Neural progenitor cell (in vitro differentiated cells): ENCODE measurements around the gene LEFTY1. TPM values are rescaled to one million over a fixed set of nuclear protein-coding genes. Genes with fewer than 3 reads are reported as not detected.

Experiments
- DNase-seq: peaks from one replicate; pipeline ENCODE4 v3.0.0-alpha.2; 2016; ENCODE audit warnings: low spot score
- H2AFZ ChIP-seq: fragments of 200-600 bp; sonication (generic); replicated peaks from 2 replicates; pipeline ENCODE4 v1.6.1; 2016; ENCODE audit warnings: antibody characterized with exemption
- H3F3A ChIP-seq: fragments of 200-600 bp; sonication (generic); 2 replicates; pipeline ENCODE4 v1.6.1; 2016; ENCODE audit warnings: antibody characterized with exemption, low read depth
- H3K27ac ChIP-seq: fragments of 200-600 bp; sonication (generic); 2 replicates; pipeline ENCODE4 v1.5.1; 2016; ENCODE audit warnings: mild to moderate bottlenecking
- H3K27me3 ChIP-seq: fragments of 200-600 bp; sonication (generic); 2 replicates; pipeline ENCODE4 v1.6.1; 2016; ENCODE audit warnings: mild to moderate bottlenecking, moderate library complexity
- H3K36me3 ChIP-seq: fragments of 200-600 bp; sonication (generic); 2 replicates; pipeline ENCODE4 v1.5.1; 2016
- H3K4me1 ChIP-seq: fragments of 200-600 bp; sonication (generic); 2 replicates; pipeline ENCODE4 v1.6.1; 2016; ENCODE audit warnings: mixed run types
- H3K4me2 ChIP-seq: fragments of 200-600 bp; sonication (generic); 2 replicates; pipeline ENCODE4 v1.6.1; 2016
- H3K4me3 ChIP-seq: fragments of 200-600 bp; sonication (generic); 2 replicates; pipeline ENCODE4 v1.5.1; 2016
- H3K79me2 ChIP-seq: fragments of 200-600 bp; sonication (generic); 2 replicates; pipeline ENCODE4 v1.6.1; 2016; ENCODE audit warnings: low read depth
- H3K9ac ChIP-seq: fragments of 200-600 bp; sonication (generic); 2 replicates; pipeline ENCODE4 v1.6.1; 2016
- H3K9me3 ChIP-seq: fragments of 200-600 bp; sonication (generic); 2 replicates; pipeline ENCODE4 v1.5.1; 2016; ENCODE audit warnings: low read depth
- H4K20me1 ChIP-seq: fragments of 200-600 bp; sonication (generic); 2 replicates; pipeline ENCODE4 v1.6.1; 2016; ENCODE audit warnings: low read depth
- H3K27ac Mint-ChIP-seq: 3 replicates; pipeline ENCODE4 v1.8.0; 2021; ENCODE audit warnings: mixed read lengths
- H3K27me3 Mint-ChIP-seq: 2 replicates; pipeline ENCODE4 v1.8.0; 2022; ENCODE audit warnings: low read depth, mild to moderate bottlenecking, inconsistent platforms, moderate library complexity, mixed read lengths; ENCODE audit not compliant: insufficient read depth
- H3K36me3 Mint-ChIP-seq: 3 replicates; pipeline ENCODE4 v1.8.0; 2021; ENCODE audit warnings: mixed read lengths
- H3K4me1 Mint-ChIP-seq: 3 replicates; pipeline ENCODE4 v1.8.0; 2021; ENCODE audit warnings: mixed read lengths
- H3K4me3 Mint-ChIP-seq: 3 replicates; pipeline ENCODE4 v1.8.0; 2021; ENCODE audit warnings: mild to moderate bottlenecking, moderate library complexity, mixed read lengths
- H3K9me3 Mint-ChIP-seq: 3 replicates; pipeline ENCODE4 v1.8.0; 2020; ENCODE audit warnings: mixed read lengths
- EZH2 ChIP-seq: fragments of 200-600 bp; sonication (generic); IDR thresholded peaks from 2 replicates; pipeline ENCODE4 v1.6.1; 2017; ENCODE audit warnings: antibody characterized with exemption, mild to moderate bottlenecking, moderate library complexity
- EZH2phosphoT487 ChIP-seq: fragments of 200-600 bp; sonication (generic); IDR thresholded peaks from 2 replicates; pipeline ENCODE4 v1.6.1; 2017; ENCODE audit warnings: antibody characterized with exemption
- total RNA-seq: library from RNA; depleted of rRNA; stranded (reverse); fragments of >200 nt; gene quantifications from 2 replicates; pipeline ENCODE4 v1.2.3, GENCODE V29; 2015; ENCODE audit warnings: low replicate concordance
- TF ChIP-seq, protein P1 (sequence below): fragments of 200-600 bp; sonication (generic); IDR thresholded peaks from 2 replicates; pipeline ENCODE4 v1.5.1; 2017; ENCODE audit warnings: antibody characterized with exemption, mild to moderate bottlenecking

LEFTY1 gene
- total RNA-seq, 1 donor from 2014 or later: not detected

- Histone ChIP-seq H3F3A (no peaks in the 10 kb centered on the region), H3K4me1 (no peaks in the 10 kb centered on the region), H3K27me3 (peaks cover 10% of the 10 kb centered on the region), H2AFZ (no peak overlapping the region), H4K20me1 (no peaks in the 10 kb centered on the region), H3K27ac (no peak overlapping the region), H3K36me3 (no peaks in the 10 kb centered on the region), H3K79me2 (no peaks in the 10 kb centered on the region), H3K9me3 (no peaks in the 10 kb centered on the region), H3K4me3 (no peak overlapping the region), H3K4me2 (no peak overlapping the region), H3K9ac (no peak overlapping the region)
- no peaks in the 10 kb centered on the region for H3K4me1 Mint-ChIP-seq
- H3K9me3 Mint-ChIP-seq: no peaks in the 10 kb centered on the region
- TF ChIP-seq EZH2phosphoT487 (no peak), EZH2 (no peak)
- TF ChIP-seq, protein P1, sequence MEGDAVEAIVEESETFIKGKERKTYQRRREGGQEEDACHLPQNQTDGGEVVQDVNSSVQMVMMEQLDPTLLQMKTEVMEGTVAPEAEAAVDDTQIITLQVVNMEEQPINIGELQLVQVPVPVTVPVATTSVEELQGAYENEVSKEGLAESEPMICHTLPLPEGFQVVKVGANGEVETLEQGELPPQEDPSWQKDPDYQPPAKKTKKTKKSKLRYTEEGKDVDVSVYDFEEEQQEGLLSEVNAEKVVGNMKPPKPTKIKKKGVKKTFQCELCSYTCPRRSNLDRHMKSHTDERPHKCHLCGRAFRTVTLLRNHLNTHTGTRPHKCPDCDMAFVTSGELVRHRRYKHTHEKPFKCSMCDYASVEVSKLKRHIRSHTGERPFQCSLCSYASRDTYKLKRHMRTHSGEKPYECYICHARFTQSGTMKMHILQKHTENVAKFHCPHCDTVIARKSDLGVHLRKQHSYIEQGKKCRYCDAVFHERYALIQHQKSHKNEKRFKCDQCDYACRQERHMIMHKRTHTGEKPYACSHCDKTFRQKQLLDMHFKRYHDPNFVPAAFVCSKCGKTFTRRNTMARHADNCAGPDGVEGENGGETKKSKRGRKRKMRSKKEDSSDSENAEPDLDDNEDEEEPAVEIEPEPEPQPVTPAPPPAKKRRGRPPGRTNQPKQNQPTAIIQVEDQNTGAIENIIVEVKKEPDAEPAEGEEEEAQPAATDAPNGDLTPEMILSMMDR: no peak
- H3K36me3 Mint-ChIP-seq: no peaks in the 10 kb centered on the region
- no peak for DNase-seq
- H3K27me3 Mint-ChIP-seq: no peaks in the 10 kb centered on the region
- no peak overlapping the region for H3K27ac Mint-ChIP-seq
- H3K4me3 Mint-ChIP-seq: no peak overlapping the region
Observed at GRCh38 chr1:225908773-225909172, 19.8 kb upstream of the LEFTY1 start.

DNA sequence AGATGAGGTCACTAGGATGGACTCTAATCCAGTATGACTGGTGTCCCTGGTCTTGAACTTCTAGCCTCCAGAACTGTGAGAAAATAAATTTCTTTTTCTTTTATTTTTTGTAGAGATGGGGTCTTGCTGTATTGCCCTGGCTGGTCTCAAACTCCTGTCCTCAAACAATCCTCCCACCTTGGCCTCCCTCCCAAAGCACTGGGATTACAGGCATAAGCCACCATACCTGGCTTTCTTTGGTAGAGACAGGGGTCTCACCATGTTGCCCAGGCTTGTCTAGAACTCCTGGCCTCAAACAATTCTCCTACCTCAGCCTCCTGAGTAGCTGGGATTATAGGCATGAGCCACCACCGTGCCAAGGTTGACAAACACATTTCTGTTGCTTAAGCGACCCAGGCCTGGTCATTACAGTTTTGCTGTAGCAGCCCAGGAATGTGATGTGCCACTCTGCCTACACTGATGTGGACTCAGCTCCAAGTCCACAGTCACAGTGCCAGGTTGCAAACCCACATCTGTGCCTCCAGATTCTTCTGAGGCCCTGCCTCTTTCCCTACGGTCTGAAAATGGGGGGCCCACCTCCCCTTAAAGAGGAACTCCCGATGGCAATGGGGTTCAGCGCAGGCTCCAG is 19.2 kb upstream of the LEFTY1 start:
- no peak overlapping the region for H3K4me3 Mint-ChIP-seq
- H3K36me3 Mint-ChIP-seq: no peaks in the 10 kb centered on the region
- peaks cover 10% of the 10 kb centered on the region for H3K27me3 ChIP-seq
- no peaks in the 10 kb centered on the region for H3K9me3 ChIP-seq
- H4K20me1 ChIP-seq: no peaks in the 10 kb centered on the region
- no peak overlapping the region for H3K27ac ChIP-seq
- no peak overlapping the region for H3K4me2 ChIP-seq
- no peaks in the 10 kb centered on the region for H3K36me3 ChIP-seq
- H3K79me2 ChIP-seq: no peaks in the 10 kb centered on the region
- no peak overlapping the region for H3K9ac ChIP-seq
- no peaks in the 10 kb centered on the region for H3K4me1 ChIP-seq
- DNase-seq: no peak
- H3K9me3 Mint-ChIP-seq: no peaks in the 10 kb centered on the region
- no peaks in the 10 kb centered on the region for H3K27me3 Mint-ChIP-seq
- no peaks in the 10 kb centered on the region for H3F3A ChIP-seq
- no peak overlapping the region for H2AFZ ChIP-seq
- TF ChIP-seq EZH2: no peak
- TF ChIP-seq, protein P1: no peak
- TF ChIP-seq EZH2phosphoT487: no peak
- H3K4me3 ChIP-seq: no peak overlapping the region
- no peak overlapping the region for H3K27ac Mint-ChIP-seq
- H3K4me1 Mint-ChIP-seq: no peaks in the 10 kb centered on the region

DNA sequence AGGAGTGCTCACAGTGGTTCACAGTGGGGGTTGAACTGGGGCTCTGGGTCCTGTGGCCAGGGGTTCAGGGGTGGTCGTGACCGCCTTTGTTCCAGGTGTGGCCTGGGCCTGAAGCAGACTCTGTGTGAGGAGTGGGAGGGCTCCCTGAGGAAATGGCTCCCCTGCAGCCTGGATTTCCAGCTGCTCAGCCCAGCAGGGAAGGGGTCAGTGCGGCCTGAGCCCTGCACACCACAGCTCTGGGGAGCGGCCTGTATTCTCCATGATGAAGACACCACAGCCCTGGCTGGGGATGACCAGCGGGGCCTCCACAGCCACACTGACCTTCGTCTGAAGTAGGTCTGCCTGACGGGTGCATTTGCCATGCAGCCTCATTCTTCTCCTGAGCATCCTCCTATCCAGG is 18.4 kb upstream of the LEFTY1 start:
- Histone ChIP-seq H2AFZ (no peak overlapping the region), H3K9ac (no peak overlapping the region), H3K27me3 (peaks cover 10% of the 10 kb centered on the region), H4K20me1 (no peaks in the 10 kb centered on the region), H3K36me3 (no peaks in the 10 kb centered on the region), H3K27ac (no peak overlapping the region), H3K4me3 (no peak overlapping the region), H3K4me1 (no peaks in the 10 kb centered on the region), H3K4me2 (no peak overlapping the region), H3K9me3 (no peaks in the 10 kb centered on the region), H3K79me2 (no peaks in the 10 kb centered on the region), H3F3A (no peaks in the 10 kb centered on the region)
- TF ChIP-seq EZH2: no peak
- TF ChIP-seq EZH2phosphoT487: no peak
- TF ChIP-seq, protein P1: no peak
- Mint-ChIP-seq H3K27ac (no peak overlapping the region), H3K4me3 (no peak overlapping the region), H3K36me3 (no peaks in the 10 kb centered on the region), H3K4me1 (no peaks in the 10 kb centered on the region), H3K9me3 (no peaks in the 10 kb centered on the region), H3K27me3 (no peaks in the 10 kb centered on the region)
- DNase-seq: no peak
